Fibroblast of lung (primary cell): ENCODE measurements around the gene RFPL4AL1.
"Not testable (repeated sequence)": the region's sequence is repeated elsewhere in the genome, so short reads cannot be mapped to it uniquely, and the experiment has no call there.

Experiments
- EZH2 ChIP-seq: IDR thresholded peaks from 2 replicates; pipeline ENCODE4 v1.5.1; 2012; ENCODE audit warnings: low read length, control low read depth, mild to moderate bottlenecking; ENCODE audit errors: missing control alignments
- TF ChIP-seq, protein P1 (sequence below), 2 donors: IDR thresholded peaks in 1 of 2; conservative IDR thresholded peaks in 1 of 2; 1 replicate in 1 of 2; 2 replicates in 1 of 2; pipeline ENCODE4 v1.5.1; 2011 to 2012; ENCODE audit warnings: low read length in 2 of 2, control low read depth in 1 of 2, inconsistent platforms in 1 of 2, low read depth in 1 of 2, mild to moderate bottlenecking in 1 of 2

DNA sequence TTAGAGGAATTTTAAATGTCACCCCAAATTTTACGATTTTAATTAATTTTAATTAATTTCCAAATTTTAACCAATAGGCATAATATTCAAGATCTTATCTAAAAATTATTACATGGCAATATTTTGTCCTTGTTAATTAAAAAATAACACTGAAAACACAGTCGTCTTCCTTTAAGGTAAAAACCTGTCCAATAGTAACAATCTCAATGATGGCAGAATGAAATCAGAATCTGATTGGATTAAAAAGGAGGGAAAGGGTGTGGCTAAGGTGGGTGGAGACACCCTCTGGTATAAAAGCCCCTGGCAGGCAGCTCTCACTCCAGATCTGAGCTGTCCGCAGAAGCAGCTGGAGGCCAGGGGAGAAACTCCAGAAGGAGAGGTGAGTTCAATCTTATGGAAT lies 10.1 kb upstream of the RFPL4AL1 start, which contains the start of gene RFPL4A:
- not testable (repeated sequence) for TF ChIP-seq EZH2
- TF ChIP-seq, protein P1, sequence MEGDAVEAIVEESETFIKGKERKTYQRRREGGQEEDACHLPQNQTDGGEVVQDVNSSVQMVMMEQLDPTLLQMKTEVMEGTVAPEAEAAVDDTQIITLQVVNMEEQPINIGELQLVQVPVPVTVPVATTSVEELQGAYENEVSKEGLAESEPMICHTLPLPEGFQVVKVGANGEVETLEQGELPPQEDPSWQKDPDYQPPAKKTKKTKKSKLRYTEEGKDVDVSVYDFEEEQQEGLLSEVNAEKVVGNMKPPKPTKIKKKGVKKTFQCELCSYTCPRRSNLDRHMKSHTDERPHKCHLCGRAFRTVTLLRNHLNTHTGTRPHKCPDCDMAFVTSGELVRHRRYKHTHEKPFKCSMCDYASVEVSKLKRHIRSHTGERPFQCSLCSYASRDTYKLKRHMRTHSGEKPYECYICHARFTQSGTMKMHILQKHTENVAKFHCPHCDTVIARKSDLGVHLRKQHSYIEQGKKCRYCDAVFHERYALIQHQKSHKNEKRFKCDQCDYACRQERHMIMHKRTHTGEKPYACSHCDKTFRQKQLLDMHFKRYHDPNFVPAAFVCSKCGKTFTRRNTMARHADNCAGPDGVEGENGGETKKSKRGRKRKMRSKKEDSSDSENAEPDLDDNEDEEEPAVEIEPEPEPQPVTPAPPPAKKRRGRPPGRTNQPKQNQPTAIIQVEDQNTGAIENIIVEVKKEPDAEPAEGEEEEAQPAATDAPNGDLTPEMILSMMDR (conservative IDR thresholded peaks at IDR 0.05 in 1 of 2, IDR thresholded peaks at IDR 0.05 in 1 of 2; ENCODE audit: low read depth in 1 of 2, low read length in 2 of 2): not testable (repeated sequence)
